ENCODE measurements around the gene TMEM232.
"Not testable (repeated sequence)": the region's sequence is repeated elsewhere in the genome, so short reads cannot be mapped to it uniquely, and the experiment has no call there.

Gene TMEM232

DNA sequence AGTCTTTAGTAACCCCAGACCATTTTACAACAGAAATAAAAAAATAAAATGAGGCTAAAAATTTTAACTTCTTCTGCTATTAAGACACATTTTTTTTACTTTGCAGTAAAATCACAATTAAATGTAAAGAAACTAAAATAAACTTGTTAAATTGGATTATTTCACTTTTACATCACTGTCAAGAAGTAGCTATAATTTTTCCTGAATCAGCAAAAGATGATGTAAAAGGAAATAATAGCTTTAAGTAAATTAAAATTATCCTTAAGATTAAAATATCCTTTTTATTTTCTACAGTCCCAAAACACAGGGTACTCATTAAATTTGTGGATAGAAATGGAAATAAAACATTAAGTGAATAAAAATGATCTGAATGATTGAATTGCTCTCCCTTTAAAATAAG, 44.5 kb downstream of the TMEM232 start:
- Histone ChIP-seq H3K9me3 (ENCODE audit: control insufficient read depth, low read length) (no peaks in the 10 kb centered on the region), H3K4me1 (ENCODE audit: control insufficient read depth, insufficient read depth, low read length) (no peaks in the 10 kb centered on the region), H3K27me3 (ENCODE audit: control insufficient read depth, insufficient read depth, low read length, poor library complexity, severe bottlenecking) (no peaks in the 10 kb centered on the region), H3K4me3 (ENCODE audit: insufficient read depth, low read depth, low read length) (no peak overlapping the region), H3K27ac (ENCODE audit: insufficient read depth, low read depth, low read length, poor library complexity, severe bottlenecking) (no peak overlapping the region), H3K36me3 (ENCODE audit: control insufficient read depth, insufficient read depth, low read length) (no peaks in the 10 kb centered on the region)

DNA sequence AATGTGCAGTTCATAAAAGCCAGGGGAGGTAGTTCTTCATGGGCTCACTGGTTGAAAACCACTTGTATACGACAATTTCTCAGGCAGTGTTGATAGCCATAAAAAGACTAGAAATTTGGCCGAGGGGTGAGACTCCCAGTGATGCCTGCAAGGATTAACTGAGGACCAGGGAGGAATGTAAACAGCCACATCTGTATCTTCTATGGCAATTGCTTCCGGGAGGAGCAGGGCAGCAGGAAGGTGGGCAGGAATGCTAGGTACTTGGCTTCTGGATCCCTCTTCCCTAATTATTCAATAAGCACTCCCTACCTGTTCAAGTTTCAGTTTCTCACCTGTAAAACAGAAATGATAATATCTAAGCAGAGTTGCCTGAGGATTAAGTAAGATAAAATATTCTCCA, 45.4 kb downstream of the TMEM232 start:
- Histone ChIP-seq H3K4me1 (ENCODE audit: control insufficient read depth, insufficient read depth, low read length) (no peaks in the 10 kb centered on the region), H3K9me3 (ENCODE audit: control insufficient read depth, low read length) (no peaks in the 10 kb centered on the region), H3K27ac (ENCODE audit: insufficient read depth, low read depth, low read length, poor library complexity, severe bottlenecking) (no peak overlapping the region), H3K36me3 (ENCODE audit: control insufficient read depth, insufficient read depth, low read length) (no peaks in the 10 kb centered on the region), H3K27me3 (ENCODE audit: control insufficient read depth, insufficient read depth, low read length, poor library complexity, severe bottlenecking) (no peaks in the 10 kb centered on the region), H3K4me3 (ENCODE audit: insufficient read depth, low read depth, low read length) (no peak overlapping the region)
- WGBS, 2 experiments: 81 to 82% methylated on average over 3 of the region's 3 CpGs

DNA sequence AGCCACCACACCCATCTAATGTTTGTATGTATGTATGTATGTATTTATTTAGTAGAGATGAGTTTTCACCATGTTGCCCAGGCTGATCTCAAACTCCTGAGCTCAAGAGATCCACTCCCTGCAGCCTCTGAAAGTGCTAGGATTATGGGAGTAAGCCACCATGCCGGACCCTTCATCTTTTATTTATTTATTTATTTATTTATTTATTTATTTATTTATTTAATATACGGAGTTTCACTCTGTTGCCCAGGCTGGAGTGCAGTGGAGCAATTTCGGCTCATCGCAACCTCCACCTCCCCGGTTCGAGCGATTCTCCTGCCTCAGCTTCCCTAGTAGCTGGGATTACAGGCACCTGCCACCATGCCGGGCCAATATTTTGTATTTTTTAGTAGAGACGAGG, 49.9 kb downstream of the TMEM232 start:
- H3K36me3 ChIP-seq (ENCODE audit: control insufficient read depth, insufficient read depth, low read length); H3K4me3 ChIP-seq (ENCODE audit: insufficient read depth, low read depth, low read length); H3K27me3 ChIP-seq (ENCODE audit: control insufficient read depth, insufficient read depth, low read length, poor library complexity, severe bottlenecking); H3K9me3 ChIP-seq (ENCODE audit: control insufficient read depth, low read length); H3K4me1 ChIP-seq (ENCODE audit: control insufficient read depth, insufficient read depth, low read length); H3K27ac ChIP-seq (ENCODE audit: insufficient read depth, low read depth, low read length, poor library complexity, severe bottlenecking): not testable (repeated sequence)
- WGBS, 2 experiments: 96 to 97% methylated on average over 8 of the region's 9 CpGs

DNA sequence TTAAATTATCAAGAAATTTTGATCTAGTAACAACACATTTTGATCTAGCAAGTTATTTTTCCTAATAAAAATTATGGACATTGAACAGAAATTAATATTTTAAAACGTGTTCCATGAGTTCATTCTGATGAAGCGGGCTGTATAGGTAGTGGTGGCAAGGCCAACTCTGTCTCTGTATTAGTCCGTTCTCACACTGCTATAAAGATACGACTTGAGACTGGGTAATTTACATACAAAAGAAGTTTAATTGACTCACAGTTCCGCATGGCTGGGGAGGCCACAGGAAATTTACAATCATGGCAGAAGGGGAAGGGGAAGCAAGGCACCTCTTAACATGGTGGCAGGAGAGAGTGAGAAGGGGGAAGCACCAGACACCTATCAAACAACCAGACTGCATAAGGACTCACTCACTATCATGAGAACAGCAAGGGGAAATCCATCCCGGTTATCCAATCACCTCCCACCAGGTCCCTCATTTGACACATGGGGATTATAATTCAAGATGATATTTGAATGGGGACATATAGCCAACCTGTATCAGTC, 61.2 kb downstream of the TMEM232 start:
- Histone ChIP-seq H3K27me3 (ENCODE audit: control insufficient read depth, insufficient read depth, low read length, poor library complexity, severe bottlenecking) (no peaks in the 10 kb centered on the region), H3K36me3 (ENCODE audit: control insufficient read depth, insufficient read depth, low read length) (no peaks in the 10 kb centered on the region), H3K4me1 (ENCODE audit: control insufficient read depth, insufficient read depth, low read length) (no peaks in the 10 kb centered on the region), H3K9me3 (ENCODE audit: control insufficient read depth, low read length) (no peaks in the 10 kb centered on the region), H3K27ac (ENCODE audit: insufficient read depth, low read depth, low read length, poor library complexity, severe bottlenecking) (no peak overlapping the region), H3K4me3 (ENCODE audit: insufficient read depth, low read depth, low read length) (no peak overlapping the region)
- 67 to 78% methylated on average over 5 to 6 of the region's 6 CpGs for WGBS, 2 experiments

DNA sequence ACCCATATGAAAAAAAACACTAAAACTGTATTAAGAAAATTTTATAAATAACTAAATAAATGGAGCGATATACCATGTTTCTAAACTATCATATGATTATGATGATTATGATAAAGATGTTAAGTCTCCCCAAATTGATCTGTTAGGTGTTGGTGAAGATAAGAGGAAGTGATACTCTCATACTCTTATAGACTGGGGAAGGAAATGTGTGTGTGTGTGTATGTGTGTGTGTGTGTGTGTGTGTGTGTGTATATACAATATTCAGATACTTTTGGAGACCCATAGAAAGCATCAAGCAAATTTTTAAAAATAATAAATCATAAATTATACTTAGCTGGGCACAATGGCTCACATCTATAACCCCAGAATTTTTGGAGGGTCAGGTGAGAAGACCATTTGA, 62.9 kb downstream of the TMEM232 start:
- no peaks in the 10 kb centered on the region for H3K36me3 ChIP-seq (ENCODE audit: control insufficient read depth, insufficient read depth, low read length)
- H3K4me1 ChIP-seq (ENCODE audit: control insufficient read depth, insufficient read depth, low read length): no peaks in the 10 kb centered on the region
- H3K4me3 ChIP-seq (ENCODE audit: insufficient read depth, low read depth, low read length): no peak overlapping the region
- WGBS, 2 experiments: no CpG with 5 or more reads among the region's 1 CpG
- H3K9me3 ChIP-seq (ENCODE audit: control insufficient read depth, low read length): no peaks in the 10 kb centered on the region
- H3K27me3 ChIP-seq (ENCODE audit: control insufficient read depth, insufficient read depth, low read length, poor library complexity, severe bottlenecking): no peaks in the 10 kb centered on the region
- no peak overlapping the region for H3K27ac ChIP-seq (ENCODE audit: insufficient read depth, low read depth, low read length, poor library complexity, severe bottlenecking)

DNA sequence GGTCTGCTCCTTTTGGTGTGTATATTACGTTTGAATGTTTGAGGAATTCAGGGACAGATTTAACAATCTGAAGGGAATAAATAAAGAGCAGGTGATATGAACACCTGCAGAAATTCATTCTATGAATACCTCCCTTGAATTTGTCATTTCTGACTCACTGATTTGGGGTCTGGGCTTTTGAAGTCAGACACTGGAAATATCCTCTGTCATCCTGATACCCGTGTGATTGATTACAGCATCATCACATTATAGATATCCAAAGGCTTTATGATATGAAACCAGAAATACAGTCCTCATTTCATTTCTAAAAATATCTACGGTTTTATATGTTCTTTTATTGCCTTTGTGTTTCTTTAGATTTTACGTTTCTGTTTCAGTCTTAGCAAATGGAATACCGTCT, 68.5 kb downstream of the TMEM232 start:
- WGBS, 2 experiments: 87% methylated on average over 4 to 5 of the region's 5 CpGs
- H3K27me3 ChIP-seq (ENCODE audit: control insufficient read depth, insufficient read depth, low read length, poor library complexity, severe bottlenecking): no peaks in the 10 kb centered on the region

DNA sequence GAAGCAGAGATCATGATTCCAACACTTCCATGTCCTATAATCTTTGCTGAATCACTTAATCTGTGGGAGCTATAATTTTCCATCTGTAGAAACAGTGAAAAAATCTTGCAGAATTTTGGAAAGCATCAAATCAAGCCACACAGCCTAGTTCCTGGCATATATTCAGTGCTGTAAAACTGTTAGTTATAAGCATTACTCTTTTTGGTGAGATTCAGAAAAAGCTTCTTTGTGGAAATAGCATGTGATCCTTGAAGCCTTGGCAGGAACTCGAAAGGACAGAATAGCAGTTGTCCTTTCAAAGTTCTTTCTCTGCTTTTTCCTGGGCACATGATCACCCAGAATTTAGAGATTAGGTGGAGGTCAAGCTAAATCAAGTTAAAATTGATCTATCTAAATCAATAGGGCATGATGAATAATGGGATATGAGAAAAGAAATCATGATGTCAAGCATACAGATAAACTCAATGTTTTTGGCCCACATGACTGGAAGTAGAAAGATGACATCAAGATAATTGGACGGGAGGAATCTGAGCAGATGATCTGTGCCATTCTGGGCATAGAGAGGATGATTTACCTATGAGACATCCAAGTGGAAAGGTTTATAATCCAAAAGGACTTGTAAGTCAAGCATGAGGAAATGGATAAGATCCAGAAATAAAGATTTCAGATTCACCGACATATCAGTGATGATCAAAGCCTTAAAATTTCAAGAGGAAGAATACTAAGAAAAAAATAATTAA, 73.1 kb downstream of the TMEM232 start:
- Histone ChIP-seq H3K36me3 (ENCODE audit: control insufficient read depth, insufficient read depth, low read length) (no peaks in the 10 kb centered on the region), H3K4me3 (ENCODE audit: insufficient read depth, low read depth, low read length) (no peak overlapping the region), H3K9me3 (ENCODE audit: control insufficient read depth, low read length) (no peaks in the 10 kb centered on the region), H3K4me1 (ENCODE audit: control insufficient read depth, insufficient read depth, low read length) (no peaks in the 10 kb centered on the region), H3K27ac (ENCODE audit: insufficient read depth, low read depth, low read length, poor library complexity, severe bottlenecking) (no peak overlapping the region), H3K27me3 (ENCODE audit: control insufficient read depth, insufficient read depth, low read length, poor library complexity, severe bottlenecking) (no peaks in the 10 kb centered on the region)
- WGBS, 2 experiments: 96 to 100% methylated on average over 2 to 3 of the region's 3 CpGs

More for the DNA sequence above, 68.5 kb downstream of the TMEM232 start:
- no peaks in the 10 kb centered on the region for H3K36me3 ChIP-seq (ENCODE audit: control insufficient read depth, insufficient read depth, low read length)
- no peaks in the 10 kb centered on the region for H3K4me1 ChIP-seq (ENCODE audit: control insufficient read depth, insufficient read depth, low read length)
- H3K4me3 ChIP-seq (ENCODE audit: insufficient read depth, low read depth, low read length): no peak overlapping the region
- H3K27ac ChIP-seq (ENCODE audit: insufficient read depth, low read depth, low read length, poor library complexity, severe bottlenecking): no peak overlapping the region
- no peaks in the 10 kb centered on the region for H3K9me3 ChIP-seq (ENCODE audit: control insufficient read depth, low read length)

DNA sequence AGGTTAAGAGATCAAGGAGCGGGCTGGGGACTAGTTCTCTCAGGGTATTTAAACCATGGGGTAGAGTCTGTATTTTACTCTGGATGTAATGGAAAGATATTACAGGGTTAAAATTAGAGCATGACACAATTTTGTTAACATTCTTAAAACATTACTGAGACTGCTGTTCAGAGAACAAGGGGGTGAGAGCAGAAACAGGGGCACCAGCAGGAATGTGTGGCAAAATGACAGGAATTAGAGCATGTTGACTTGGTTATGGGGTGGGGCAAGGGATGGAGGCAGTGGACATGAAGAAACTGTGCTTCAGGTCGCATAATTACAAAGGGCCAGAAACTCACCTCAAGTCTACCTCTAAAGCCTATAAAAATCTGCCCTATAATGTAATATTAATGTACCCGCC, 75.0 kb downstream of the TMEM232 start:
- H3K36me3 ChIP-seq (ENCODE audit: control insufficient read depth, insufficient read depth, low read length): no peaks in the 10 kb centered on the region
- 0 to 51% methylated on average over 1 to 2 of the region's 3 CpGs for WGBS, 2 experiments
- no peaks in the 10 kb centered on the region for H3K4me1 ChIP-seq (ENCODE audit: control insufficient read depth, insufficient read depth, low read length)
- H3K9me3 ChIP-seq (ENCODE audit: control insufficient read depth, low read length): no peaks in the 10 kb centered on the region
- no peaks in the 10 kb centered on the region for H3K27me3 ChIP-seq (ENCODE audit: control insufficient read depth, insufficient read depth, low read length, poor library complexity, severe bottlenecking)
- no peak overlapping the region for H3K27ac ChIP-seq (ENCODE audit: insufficient read depth, low read depth, low read length, poor library complexity, severe bottlenecking)
- H3K4me3 ChIP-seq (ENCODE audit: insufficient read depth, low read depth, low read length): no peak overlapping the region

DNA sequence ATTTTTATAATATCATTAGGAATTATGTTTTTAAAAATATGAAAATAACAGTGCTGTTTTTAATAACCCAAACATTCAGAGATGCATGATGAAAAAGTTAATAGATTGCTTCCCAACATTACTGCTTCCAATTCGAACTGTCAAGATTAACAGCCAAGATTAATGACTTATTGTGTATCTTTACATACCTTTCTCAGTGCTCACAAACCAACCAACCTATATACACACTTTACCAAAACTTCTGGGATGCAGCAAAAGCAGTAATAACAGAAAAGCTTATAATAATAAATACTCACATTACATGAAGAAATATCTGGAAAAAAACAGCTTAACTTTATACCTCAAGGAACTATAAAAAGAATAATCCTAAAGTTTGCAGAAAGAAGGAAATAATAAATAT, 82.1 kb downstream of the TMEM232 start:
- no peak overlapping the region for H3K4me3 ChIP-seq (ENCODE audit: insufficient read depth, low read depth, low read length)

DNA sequence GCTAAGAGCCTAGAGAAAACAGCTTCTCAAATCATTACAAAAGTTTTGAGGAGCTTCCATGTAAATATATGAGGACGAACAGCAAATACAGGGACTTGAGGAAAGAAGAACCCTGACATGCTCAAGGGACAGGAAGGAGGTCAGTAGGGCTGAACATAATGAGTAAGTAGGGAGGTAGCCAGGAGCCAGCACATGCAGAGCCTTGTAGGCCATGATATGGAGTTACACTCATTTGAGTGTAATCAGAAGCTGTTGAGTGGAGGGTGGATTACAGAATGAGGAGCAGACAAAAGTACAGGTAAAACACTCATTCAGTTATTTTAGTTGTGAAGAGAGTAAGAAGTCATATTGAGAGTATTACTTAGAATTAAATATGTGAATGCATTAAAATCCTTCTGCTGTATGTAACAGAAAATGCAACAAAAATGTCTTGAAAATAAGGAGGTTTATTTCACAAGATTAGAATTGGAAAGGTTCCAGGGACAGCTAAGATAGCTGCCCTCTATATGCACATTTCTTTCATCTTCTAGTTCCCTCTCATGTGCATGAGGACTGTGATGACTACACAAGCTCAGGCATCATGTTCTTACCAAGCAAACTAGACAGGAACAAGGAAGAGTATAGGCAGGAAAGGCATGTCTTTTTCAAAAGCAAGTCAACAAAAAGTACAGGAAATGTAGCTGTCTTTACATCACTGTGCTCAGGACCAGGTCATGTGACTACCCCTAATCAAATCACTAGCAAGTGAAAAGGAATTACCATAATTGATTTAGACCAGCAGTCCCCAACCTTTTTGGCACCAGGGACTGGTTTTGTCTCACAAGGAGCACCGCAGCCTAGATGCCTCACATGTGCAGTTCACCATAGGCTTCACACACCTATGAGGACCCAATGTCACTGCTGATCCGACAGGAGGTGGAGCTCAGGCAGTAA, 87.2 kb downstream of the TMEM232 start:
- no peak overlapping the region for H3K4me3 ChIP-seq (ENCODE audit: insufficient read depth, low read depth, low read length)

More for the DNA sequence above, 82.1 kb downstream of the TMEM232 start:
- no peaks in the 10 kb centered on the region for H3K4me1 ChIP-seq (ENCODE audit: control insufficient read depth, insufficient read depth, low read length)
- H3K27ac ChIP-seq (ENCODE audit: insufficient read depth, low read depth, low read length, poor library complexity, severe bottlenecking): no peak overlapping the region
- no peaks in the 10 kb centered on the region for H3K27me3 ChIP-seq (ENCODE audit: control insufficient read depth, insufficient read depth, low read length, poor library complexity, severe bottlenecking)
- no peaks in the 10 kb centered on the region for H3K36me3 ChIP-seq (ENCODE audit: control insufficient read depth, insufficient read depth, low read length)
- 83 to 88% methylated on average over 1 of the region's 1 CpG for WGBS, 2 experiments
- no peaks in the 10 kb centered on the region for H3K9me3 ChIP-seq (ENCODE audit: control insufficient read depth, low read length)

More for the DNA sequence above, 87.2 kb downstream of the TMEM232 start:
- Histone ChIP-seq H3K4me1 (ENCODE audit: control insufficient read depth, insufficient read depth, low read length) (no peaks in the 10 kb centered on the region), H3K36me3 (ENCODE audit: control insufficient read depth, insufficient read depth, low read length) (no peaks in the 10 kb centered on the region), H3K9me3 (ENCODE audit: control insufficient read depth, low read length) (no peaks in the 10 kb centered on the region), H3K27me3 (ENCODE audit: control insufficient read depth, insufficient read depth, low read length, poor library complexity, severe bottlenecking) (no peaks in the 10 kb centered on the region), H3K27ac (ENCODE audit: insufficient read depth, low read depth, low read length, poor library complexity, severe bottlenecking) (no peak overlapping the region)
- 91 to 96% methylated on average over 3 of the region's 3 CpGs for WGBS, 2 experiments

All from ectodermal cell (in vitro differentiated cells).